HEK293T (cell line): ENCODE measurements around the gene ZNF565.

Experiments
- BHLHE40 ChIP-seq: fragments of 450-650 bp; IDR thresholded peaks from 2 replicates; pipeline ENCODE4 v1.6.1; 2016; ENCODE audit warnings: mild to moderate bottlenecking, moderate library complexity, borderline replicate concordance
- CTBP1 ChIP-seq: fragments of 450-650 bp; IDR thresholded peaks from 2 replicates; pipeline ENCODE4 v1.6.1; 2016; ENCODE audit warnings: borderline replicate concordance
- ELF4 ChIP-seq: fragments of 450-650 bp; IDR thresholded peaks from 2 replicates; pipeline ENCODE4 v1.6.1; 2017; ENCODE audit warnings: antibody characterized with exemption
- FOXA1 ChIP-seq: fragments of 450-650 bp; IDR thresholded peaks from 2 replicates; pipeline ENCODE4 v1.6.1; 2016; ENCODE audit warnings: mild to moderate bottlenecking
- FOXK2 ChIP-seq: fragments of 450-650 bp; IDR thresholded peaks from 2 replicates; pipeline ENCODE4 v1.6.1; 2016; ENCODE audit warnings: mild to moderate bottlenecking
- FOXM1 ChIP-seq: fragments of 450-650 bp; IDR thresholded peaks from 2 replicates; pipeline ENCODE4 v1.6.1; 2017; ENCODE audit warnings: mild to moderate bottlenecking, borderline replicate concordance
- HDGF ChIP-seq: fragments of 450-650 bp; IDR thresholded peaks from 2 replicates; pipeline ENCODE4 v1.6.1; 2017; ENCODE audit warnings: antibody characterized with exemption, borderline replicate concordance
- L3MBTL2 ChIP-seq: fragments of 450-650 bp; conservative IDR thresholded peaks from 2 replicates; pipeline ENCODE4 v1.6.1; 2016; ENCODE audit warnings: mild to moderate bottlenecking
- NFRKB ChIP-seq: fragments of 450-650 bp; IDR thresholded peaks from 2 replicates; pipeline ENCODE4 v1.6.1; 2016; ENCODE audit warnings: mild to moderate bottlenecking, moderate library complexity
- PKNOX1 ChIP-seq: fragments of 450-650 bp; IDR thresholded peaks from 2 replicates; pipeline ENCODE4 v1.6.1; 2016
- SP1 ChIP-seq: fragments of 450-650 bp; IDR thresholded peaks from 2 replicates; pipeline ENCODE4 v1.6.1; 2017
- SUZ12 ChIP-seq: fragments of 450-650 bp; IDR thresholded peaks from 2 replicates; pipeline ENCODE4 v1.6.1; 2016; ENCODE audit warnings: mild to moderate bottlenecking
- TARDBP ChIP-seq: fragments of 450-650 bp; IDR thresholded peaks from 2 replicates; pipeline ENCODE4 v1.6.1; 2016
- ZNF384 ChIP-seq: fragments of 450-650 bp; IDR thresholded peaks from 2 replicates; pipeline ENCODE4 v1.6.1; 2016

- TF ChIP-seq PKNOX1: no peak
- TF ChIP-seq ZNF384: no peak
- no peak for TF ChIP-seq CTBP1
- TF ChIP-seq L3MBTL2: no peak
- TF ChIP-seq NFRKB: no peak
- TF ChIP-seq SP1: no peak
- TF ChIP-seq TARDBP: no peak
- no peak for TF ChIP-seq ELF4
- TF ChIP-seq HDGF: no peak
- TF ChIP-seq BHLHE40: no peak
- TF ChIP-seq SUZ12: no peak
- no peak for TF ChIP-seq FOXM1
- TF ChIP-seq FOXA1: no peak
- TF ChIP-seq FOXK2: no peak
Observed at GRCh38 chr19:36198119-36198518, 16.3 kb downstream of the ZNF565 start.
